Stimulated activated naive CD8-positive, alpha-beta T cell treated with anti-CD3 and anti-CD28 coated beads, Interleukin-15, Interleukin-2, amounts not matched to agents 100 U/mL and 50 U/mL, for 24 hours (primary cell): Measurements from ENCODE around the gene YBX1.
"Not testable (repeated sequence)": the region's sequence is repeated elsewhere in the genome, so short reads cannot be mapped to it uniquely, and the experiment has no call there.

Source experiments
- ATAC-seq: fragments of 150-1000 bp; cut with Tn5 transposase; one replicate; pipeline ENCODE4 v1.10.0; 2021
- DNase-seq: peaks from one replicate; pipeline ENCODE4 v3.0.0; 2021

The YBX1 gene

DNA sequence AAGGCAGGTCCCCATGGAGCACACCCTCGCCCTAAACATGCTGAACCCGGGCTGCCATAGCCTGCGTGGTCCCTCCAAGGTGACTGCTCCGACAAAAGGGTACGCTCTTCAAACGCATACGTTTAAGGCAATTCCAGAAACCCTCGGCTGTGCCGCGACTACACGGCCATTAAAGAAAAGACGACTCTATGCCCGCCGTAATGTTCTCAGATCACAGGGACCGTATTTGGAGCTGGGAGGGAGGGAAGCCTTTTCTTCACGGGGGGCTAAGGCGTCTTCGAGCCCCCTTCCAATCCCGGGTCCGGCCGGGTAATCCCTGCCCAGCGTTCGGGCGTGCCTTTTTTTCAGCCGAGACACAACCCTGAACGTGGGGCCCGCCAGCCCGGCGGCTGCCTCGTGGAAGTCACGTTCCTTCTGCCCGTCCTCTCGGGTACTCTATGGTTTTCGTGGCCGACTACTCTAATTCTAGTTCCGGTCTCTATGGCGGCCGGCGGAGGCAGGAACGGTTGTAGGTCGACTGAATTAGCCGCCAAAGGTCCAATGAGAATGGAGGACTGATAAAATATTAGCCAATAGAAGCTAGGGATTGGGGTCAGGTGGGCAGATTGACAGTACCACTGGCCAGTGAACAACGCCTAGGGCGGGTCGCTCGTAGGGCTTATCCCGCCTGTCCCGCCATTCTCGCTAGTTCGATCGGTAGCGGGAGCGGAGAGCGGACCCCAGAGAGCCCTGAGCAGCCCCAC is at the start of gene YBX1:
YBX1 (plus strand) TSS at position 678 of the 743 bp plus-strand sequence. CDS start 148 bp downstream, outside the sequence.
- ATAC-seq, result peak; percentile 93

DNA sequence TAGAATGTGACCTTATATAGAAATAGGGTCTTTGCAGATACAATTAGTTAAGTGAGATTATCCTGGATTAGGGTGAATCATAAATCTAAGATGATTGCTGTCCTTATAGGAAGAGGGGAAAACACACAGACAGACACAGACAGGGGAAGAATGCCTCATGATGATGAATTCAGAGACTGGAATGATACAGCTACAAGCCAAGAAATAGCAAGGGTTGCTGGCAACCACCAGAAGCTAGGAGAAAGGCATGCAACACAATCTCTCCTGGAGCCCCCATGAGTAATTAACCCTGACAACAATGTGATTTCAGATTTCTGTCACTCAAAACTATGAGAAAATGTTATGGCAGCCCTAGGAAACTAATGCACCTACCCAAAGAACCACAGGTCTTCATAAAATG is 43.1 kb upstream of the YBX1 start:
- DNase-seq (no peak), ATAC-seq (no peak)

More for the DNA sequence above, at the start of gene YBX1:
- DNase-seq, result peak; percentile 96

DNA sequence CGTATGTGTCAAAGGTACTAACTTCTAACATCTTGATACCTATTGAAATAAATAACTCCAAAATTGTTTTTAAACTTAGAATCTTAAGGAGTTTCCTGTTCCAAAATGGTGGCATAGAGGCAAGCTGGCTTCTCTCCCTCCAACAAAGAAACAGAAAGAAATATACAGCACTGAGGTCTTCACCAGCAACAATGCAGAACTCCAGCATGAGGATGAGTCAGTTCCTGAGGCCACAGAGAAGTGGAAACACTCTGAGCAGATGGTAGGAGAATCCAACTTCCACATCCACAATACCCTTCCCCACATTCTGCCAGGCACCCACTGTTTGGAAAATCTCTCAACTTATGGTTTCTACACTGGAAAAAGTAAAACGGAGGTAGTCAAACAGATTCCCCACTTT is 36.2 kb upstream of the YBX1 start:
- no peak for DNase-seq
- ATAC-seq, result no peak

DNA sequence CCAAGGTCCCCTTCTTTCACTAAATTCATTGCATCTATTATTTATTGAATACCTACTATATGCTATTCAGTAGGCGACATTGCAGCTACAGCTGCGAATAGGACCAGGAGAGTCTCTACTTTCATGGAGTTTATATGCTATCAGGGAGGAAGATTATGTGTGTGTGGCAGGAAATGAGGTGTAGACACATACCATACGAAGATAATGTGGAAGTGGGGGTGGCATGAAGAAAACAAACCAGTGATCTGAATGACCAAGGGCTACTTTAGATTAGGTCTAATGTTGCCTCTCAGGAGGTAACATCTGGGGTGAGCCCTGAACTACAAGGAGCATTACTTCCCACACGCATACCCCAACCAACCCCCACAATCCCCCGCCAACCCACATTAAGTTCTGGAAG is 25.0 kb upstream of the YBX1 start:
- DNase-seq (no peak), ATAC-seq (no peak)

DNA sequence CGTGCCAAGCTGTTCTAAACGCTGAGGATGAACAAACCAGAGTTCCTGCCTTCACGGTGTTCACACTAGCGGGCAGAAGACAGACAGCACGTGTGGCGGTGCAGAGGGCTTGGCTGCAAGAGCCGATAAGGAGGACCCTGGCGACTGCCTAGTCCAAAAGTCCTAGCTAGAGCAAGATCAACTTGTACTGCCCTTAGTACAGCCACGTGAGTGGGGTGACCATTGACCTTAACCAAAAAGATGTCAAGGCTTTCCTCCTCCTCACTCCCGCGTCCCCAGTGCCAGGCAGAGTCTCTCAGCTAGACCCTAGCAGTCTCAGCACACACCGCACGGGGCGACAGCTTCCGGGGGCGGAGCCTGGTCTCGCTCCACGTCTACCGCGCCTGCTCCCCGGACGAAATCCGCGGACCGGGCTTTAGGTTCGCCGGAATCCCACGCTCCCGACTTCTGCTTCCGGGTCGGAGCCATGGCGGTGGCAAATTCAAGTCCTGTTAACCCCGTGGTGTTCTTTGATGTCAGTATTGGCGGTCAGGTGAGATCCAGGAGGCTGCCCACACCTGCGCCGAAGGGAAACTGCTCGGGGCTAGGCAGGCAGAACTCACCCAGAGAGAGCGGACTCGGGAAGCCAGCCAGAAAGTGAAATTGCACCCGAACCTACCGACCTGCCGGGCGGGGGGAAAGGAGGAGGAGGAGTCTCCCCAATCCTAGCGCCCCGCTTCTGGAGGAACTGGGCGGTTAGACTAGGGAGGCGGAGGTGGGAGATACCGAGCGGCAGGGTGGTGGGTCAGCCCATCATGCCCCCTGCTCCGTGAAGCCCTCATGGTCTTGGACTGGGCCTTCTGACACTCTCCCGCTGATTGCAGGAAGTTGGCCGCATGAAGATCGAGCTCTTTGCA is 24.0 kb upstream of the YBX1 start, which contains the start of gene PPIH:
PPIH (plus strand) TSS at position 443 of the 896 bp plus-strand sequence; CDS start at position 467, 24 bp downstream.
- peak; percentile 99 for ATAC-seq
- DNase-seq, result peak; percentile 97

DNA sequence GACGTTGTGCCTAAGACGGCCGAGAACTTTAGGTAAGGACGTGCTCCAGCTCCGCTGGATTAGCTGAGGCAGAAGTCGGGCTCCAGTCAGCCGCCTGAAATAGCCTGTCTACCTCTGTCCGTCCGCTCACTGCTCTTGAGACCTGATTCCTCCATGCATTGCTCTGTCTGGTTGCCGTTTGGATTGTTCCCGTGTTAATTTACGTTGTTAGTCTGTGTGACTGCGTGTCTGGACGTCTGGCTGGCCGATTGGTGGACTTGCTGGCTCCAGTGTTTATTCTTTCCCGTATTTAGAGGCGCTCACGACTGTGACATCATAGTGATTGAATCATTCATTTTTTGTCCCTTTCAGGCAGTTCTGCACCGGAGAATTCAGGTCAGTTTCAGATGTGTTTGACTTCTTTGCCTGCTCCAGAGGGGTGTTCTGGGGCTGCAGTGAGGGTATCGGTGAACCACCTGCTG is 23.3 kb upstream of the YBX1 start:
- ATAC-seq, result no peak
- DNase-seq, result no peak

DNA sequence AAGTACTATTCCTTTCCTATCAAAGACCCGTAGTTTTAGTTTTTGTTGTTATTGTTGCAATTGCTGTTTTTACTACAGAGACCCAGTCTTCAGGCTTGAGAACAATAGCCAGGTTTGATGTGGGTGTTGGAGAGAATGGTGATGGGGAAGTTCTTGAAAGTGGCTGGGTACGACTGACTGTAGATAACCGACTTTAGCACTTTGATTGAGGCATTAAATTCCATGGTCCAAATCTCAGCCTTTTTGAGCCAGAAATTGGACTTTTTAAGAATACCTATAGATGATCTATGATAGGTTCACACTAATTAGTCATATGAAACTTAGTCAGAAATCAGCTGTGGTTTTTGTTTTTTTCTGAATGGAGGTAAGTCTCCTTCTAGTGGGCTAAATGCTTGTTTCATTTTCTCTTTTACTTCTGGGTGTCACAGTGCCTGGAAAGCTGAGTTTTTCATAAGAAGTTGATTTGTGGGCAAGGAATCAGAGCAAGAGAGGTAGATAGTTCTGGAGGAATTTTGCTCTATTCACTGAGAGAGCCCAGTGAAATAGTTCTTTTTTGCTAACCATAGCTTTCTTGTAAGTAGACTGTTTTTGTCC is 21.2 kb upstream of the YBX1 start:
- ATAC-seq, result peak; percentile 25

DNA sequence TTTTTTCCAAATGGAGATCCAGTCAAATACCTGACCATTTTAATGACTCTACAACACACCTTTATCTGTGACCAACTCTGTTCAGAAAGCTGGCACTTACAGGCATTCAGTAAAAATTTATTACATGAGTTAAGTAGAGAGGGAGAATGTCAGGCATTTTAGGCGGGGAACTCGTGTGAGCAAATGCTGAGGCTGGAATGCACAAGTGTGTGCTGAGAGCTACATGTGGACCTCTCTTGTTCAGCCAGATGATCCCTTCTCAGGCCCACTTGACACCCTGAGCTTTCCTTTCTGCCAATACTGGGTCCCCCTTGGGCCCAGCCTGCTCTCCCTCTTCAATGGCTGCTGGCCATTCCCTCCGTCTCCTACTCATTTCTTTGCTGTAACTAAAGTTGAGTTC is 12.3 kb upstream of the YBX1 start:
- ATAC-seq, result no peak
- DNase-seq, result no peak

More for the DNA sequence above, 21.2 kb upstream of the YBX1 start:
- no peak for DNase-seq

DNA sequence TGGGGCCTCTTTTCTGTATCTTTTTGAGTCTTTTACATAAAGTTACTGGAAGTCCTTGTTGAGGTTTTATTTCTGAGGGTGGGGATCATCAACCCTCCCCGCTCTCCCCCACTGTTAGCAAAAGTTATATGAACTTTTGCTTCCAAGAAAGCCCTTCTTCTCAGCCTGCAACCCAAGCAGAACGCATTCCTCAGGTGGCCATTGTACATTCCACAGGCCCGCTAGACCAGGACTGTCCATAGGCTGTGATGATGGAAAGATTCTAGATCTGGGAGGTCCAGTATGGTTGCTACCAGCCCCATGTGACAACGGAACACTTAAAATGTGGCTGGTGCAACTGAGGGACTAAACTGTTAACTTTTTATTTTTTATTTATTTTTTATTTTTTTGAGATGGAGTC is 11.8 kb upstream of the YBX1 start:
- DNase-seq (no peak), ATAC-seq (no peak)

DNA sequence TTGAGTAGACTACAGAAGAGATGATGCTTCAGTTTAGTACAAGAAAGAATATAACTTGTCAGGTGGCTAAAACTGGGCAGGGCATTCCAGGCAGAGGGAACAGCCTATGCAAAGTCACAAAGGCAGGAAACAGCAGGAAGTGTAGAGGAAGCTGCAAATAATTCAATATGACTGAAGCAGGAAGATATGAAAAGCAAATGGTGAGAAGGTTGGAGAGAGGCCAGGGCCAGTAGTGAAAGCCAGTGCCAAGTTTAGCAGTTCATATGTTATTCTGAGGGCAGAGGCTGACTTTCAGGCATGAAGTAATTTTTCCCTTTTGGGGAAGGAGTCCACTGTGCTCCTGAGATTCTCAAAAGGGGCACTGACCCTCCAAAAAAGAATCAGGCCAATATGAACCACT is 8.0 kb upstream of the YBX1 start:
- DNase-seq (no peak), ATAC-seq (no peak)

DNA sequence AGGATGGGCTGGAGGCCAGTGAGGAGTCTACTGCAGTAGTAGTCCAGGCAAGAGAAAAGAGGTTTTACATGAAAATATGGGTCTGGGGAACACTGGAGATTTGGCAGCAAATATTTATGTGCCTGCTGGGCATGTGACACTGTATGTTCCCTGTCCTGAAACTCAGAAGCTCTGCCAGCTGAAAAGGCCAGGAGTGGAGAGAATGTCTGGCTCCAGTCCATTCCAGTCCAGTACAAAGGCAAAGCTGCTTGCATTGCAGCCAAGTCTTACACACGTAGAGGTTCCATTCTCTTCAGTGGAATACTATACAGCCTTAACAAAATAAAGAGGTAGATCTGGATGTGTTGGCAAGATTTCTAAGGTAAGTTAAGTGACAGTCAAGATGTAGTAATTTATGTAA is 7.5 kb upstream of the YBX1 start:
- no peak for ATAC-seq
- no peak for DNase-seq

DNA sequence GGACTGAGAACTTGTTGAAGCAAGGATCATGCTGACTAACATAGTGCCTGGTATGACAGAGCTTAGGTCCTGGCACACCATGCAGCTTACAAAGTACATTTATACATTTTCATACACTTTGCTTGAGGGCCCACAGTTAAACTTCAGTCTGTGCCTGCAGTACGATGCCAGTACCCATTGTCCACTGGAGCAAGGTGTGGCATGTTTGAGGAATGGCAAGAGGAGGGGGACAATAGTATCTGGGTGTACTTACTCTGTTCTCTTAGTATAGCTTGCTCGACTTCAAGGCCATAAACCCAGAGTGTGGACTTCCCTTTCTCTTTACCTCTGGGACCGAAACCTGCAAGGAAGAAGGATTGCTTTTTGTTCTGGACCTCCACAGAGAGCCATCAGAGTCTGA is 6.8 kb upstream of the YBX1 start:
- DNase-seq (no peak), ATAC-seq (no peak)

DNA sequence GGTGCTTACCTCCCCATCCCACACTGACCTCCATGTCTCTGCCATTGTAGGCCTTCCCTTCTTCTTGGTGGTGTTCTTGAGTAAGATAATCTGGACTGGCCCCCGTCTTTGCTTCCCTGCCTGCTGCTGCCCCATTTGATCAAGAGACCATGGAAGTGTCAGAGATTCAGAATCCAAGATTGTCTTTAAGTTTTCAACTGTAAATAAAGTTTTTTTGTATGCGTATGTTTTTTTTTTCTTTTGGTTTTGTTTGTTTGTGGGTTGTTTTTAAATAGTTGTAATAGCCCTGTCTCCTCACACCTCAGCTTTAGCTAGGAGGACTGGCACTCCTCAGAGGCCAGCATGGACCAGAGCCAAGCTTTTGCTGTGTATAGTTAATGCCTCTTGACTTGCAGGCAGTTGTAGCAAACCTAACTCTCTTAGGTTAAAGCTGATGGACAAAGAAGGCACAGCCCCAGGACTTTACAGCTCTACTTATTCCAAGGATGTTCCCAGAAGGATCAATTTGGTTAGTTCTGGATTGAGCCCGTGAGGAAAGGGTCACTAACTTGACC is 5.6 kb upstream of the YBX1 start:
- no peak for DNase-seq
- ATAC-seq, result no peak

DNA sequence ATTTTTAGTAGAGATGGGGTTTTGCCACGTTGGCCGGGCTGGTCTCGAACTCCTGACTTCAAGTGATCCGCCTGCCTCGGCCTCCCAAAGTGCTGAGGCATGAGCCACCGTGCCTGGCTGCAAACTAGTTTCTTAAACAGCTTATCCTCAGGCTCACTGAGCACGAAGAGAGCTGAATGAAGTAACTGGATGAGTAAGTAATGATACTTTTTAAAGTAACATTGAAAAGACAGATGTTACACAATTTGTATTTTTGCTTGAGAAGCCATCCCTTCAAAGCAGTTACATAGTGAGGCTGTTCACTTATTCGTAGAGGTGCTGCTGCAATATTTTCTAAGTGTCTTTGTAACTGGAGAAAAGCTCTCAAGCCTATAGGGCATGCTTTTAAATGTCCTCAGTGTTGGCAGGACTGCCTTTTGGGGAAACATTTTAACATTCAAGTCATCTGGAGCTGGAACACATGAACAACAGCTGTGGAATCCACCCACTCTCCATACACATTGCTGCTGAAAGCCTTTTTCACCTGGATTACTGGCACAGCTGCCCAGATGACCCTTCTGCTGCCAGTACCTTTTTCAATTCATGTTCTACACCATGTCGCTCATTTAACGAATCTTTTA is 2.7 kb upstream of the YBX1 start:
- DNase-seq (no peak), ATAC-seq (no peak)

DNA sequence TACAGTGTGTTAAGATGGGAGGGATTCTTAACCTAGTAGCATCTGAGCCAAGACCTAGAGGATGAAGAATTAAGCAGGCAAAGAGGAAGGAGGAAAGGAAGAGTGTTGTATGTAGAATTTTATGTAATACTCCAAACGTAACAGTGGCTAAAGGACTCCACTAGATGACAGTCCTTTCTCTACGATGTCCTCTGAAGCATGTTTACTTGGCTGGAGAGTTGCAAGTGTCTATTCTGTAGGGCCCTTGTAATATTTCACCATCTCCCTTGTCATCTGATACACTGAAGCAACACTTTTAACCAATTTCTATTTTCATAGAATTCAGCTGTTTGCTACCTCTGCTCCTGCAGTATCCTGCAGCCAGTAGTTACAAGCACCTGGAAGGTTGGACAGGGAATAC is 2.2 kb upstream of the YBX1 start:
- no peak for ATAC-seq

DNA sequence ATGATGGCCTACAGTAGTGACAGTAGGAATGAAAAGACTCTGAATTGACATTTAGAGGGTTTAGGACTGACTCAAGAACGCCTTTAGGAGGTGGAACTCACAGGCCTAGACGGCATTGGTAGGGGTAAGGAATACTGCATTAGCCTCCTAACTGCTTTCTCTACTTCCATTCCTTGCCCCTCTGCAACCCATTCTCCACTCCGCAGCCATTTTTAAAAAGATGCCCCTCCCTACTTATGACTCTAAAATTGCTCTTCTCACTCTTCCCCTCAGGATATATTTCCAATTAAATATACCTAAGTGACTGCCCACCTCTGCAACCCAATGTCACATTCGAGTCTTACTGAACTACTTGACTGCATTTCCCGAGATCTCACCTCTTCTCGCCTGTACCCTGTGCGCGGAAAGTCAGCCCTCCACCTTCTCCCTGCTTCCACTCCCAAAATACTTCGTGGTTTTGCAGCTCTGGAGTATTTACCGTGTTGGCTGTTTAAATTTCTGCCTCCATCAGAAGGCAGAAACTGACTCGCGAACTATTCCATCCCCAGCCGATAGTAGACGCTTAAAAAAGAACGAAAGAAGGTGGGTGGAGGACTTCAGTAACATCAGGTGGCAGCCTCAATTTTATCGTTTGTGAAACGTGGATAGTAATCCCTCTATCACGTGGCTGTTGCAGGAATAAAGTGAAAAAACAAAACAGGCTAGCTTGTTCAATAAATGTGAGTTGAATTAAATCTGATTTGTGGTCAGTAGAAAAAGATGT is 1.1 kb upstream of the YBX1 start:
- DNase-seq (peak; percentile 19), ATAC-seq (no peak)

More for the DNA sequence above, 2.2 kb upstream of the YBX1 start:
- no peak for DNase-seq

DNA sequence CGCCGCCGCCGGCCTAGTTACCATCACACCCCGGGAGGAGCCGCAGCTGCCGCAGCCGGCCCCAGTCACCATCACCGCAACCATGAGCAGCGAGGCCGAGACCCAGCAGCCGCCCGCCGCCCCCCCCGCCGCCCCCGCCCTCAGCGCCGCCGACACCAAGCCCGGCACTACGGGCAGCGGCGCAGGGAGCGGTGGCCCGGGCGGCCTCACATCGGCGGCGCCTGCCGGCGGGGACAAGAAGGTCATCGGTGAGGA is 193 bp downstream of the YBX1 start:
- not testable (repeated sequence) for ATAC-seq, DNase-seq

DNA sequence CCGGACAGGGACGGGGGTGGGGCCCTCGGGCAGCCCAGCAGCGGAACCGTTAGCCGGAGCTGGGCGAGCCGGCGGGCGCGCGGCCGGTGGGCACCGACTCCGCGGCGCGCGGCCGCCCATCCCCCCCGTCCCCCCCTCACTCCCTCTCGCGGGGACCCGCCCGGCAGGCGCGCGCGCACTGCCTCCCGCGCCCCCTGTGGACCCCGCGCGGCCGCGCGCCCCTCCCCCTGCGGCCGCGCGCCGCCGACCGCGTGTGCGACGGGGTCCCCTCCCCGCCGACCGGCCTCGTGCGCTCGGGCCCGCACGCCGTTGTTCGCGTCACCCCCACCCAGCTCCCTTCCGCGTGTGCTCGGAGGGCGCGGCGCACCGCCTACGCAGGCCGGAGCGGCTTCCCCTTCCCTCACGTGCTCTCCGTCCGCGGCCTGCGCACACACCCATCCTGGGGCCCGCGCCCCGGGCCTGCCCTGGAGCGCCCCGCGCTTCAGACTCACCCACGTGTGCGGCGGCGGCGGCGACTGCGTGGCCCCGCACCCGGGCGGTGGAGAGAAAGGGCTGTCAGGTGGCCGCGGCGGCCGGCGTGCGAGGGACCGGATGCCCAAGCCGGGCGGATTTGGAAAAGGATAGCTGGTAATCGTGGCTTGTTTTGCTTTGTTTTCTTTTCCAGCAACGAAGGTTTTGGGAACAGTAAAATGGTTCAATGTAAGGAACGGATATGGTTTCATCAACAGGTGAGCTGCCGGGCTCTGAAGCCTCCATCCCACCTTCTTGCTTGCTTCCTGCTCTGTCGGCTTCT is 717 bp downstream of the YBX1 start:
- DNase-seq (peak; percentile 74), ATAC-seq (peak; percentile 33)

DNA sequence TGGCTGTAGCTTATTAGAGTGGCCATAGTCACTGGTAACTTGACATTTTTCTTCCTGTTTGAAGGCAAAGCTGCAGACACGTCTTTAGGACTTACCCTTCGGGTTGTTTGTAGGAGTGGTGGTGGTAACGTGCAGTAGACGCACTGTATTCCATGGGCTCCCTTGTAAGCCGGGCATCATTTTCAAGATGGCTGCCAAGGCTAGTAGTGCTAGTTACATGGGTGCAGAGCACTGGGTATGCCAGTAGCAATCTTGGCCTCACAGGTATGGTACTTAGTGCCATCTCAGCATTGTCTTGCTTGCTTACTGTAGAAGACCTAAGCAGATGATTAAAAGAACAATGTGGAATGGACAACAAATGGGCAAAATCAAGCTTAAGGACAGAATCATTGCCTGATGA is 1.9 kb downstream of the YBX1 start:
- ATAC-seq (no peak), DNase-seq (peak; percentile 31)

DNA sequence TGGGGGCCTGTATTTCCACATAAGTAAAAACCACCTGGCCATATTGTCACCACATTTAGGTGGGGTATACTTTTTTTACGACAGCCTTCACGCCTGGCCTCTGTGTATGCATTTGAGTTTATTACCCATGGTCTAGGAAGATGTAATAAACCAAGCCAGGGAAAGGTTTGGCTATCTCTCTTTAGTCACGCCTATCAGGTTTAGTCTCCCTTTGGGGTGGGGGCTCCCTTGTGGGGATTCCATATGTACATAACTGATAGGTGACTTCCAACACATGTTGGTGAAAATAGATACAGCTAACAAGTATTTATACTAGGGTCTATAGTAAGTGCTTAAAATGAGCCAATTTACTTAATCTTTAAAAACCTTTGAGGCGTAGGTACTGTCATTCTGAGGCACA is 4.2 kb downstream of the YBX1 start:
- no peak for ATAC-seq

DNA sequence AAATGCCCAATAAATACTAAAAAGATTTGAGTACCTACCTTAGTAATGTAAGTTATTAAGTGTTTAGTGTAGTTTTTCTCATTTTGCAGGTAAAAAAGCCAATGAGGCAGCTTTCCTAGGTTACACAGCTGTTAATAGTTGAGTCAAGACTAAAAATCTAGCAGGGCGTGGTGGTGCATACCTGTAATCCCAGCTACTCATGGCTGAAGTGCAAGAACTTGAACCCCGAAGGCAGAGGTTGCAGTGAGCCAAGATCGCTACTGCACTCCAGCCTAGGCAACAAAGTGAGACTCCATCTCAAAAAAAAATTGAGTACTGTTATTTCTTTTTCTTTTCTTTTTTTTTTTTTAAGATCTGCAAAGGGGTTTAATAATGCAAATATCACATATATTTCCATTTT is 7.7 kb downstream of the YBX1 start:
- no peak for DNase-seq
- ATAC-seq, result no peak

More for the DNA sequence above, 4.2 kb downstream of the YBX1 start:
- no peak for DNase-seq
